Measurements from ENCODE around the gene REC114.
"Not testable (repeated sequence)": the region's sequence is repeated elsewhere in the genome, so short reads cannot be mapped to it uniquely, and the experiment has no call there.

The REC114 gene

DNA sequence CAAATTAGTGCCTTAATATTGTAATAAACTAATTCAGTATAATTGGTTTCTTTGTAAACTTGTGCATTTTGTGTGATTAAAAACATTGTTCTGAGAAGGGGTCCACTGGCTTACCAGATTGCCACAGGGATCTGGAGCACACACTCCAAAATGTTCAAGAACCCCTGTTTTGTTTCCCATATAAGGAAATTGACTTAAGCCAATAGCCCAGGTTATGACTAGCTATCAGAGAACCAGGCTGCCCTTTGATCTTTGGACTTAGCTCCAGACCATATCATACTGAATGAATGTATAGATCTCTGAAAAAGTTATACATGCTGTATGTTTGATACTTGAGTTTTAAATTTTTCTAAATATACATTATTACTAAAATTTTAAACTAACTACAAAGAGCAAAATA, 98.5 kb downstream of the REC114 start:
- Histone ChIP-seq H3K9me3 (no peaks in the 10 kb centered on the region), H3K4me1 (ENCODE audit: control insufficient read depth in 1 of 2, insufficient read depth in 1 of 2, low read depth in 1 of 2, low read length in 1 of 2) (no peaks in the 10 kb centered on the region), H3K27me3 (peaks cover 14% of the 10 kb centered on the region), H3K4me3 (ENCODE audit: low read depth in 1 of 2, low read length in 1 of 2) (no peak overlapping the region), H3K27ac (no peak overlapping the region), H3K36me3 (no peaks in the 10 kb centered on the region)
- no peak for TF ChIP-seq CTCF (IDR thresholded peaks at IDR 0.05)

DNA sequence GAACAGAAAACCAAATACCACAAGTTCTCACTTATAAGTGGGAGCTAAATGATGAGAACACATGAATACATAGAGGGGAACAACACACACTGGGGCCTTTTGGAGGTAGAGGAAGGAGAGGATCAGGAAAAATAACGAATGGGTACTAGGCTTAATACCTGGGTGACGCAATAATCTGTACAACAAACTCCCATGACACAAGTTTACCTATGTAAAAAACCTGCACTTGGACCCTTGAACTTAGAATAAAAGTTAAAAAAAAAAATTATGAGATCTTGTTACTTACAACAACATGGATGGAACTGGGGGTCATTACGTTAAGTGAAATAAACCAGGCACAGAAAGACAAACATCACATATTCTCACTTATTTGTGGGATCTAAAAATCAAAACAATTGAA, 106.0 kb downstream of the REC114 start:
- not testable (repeated sequence) for H3K4me1 ChIP-seq (ENCODE audit: control insufficient read depth in 1 of 2, insufficient read depth in 1 of 2, low read depth in 1 of 2, low read length in 1 of 2); H3K27me3 ChIP-seq; H3K4me3 ChIP-seq (ENCODE audit: low read depth in 1 of 2, low read length in 1 of 2); H3K9me3 ChIP-seq; H3K36me3 ChIP-seq; H3K27ac ChIP-seq

DNA sequence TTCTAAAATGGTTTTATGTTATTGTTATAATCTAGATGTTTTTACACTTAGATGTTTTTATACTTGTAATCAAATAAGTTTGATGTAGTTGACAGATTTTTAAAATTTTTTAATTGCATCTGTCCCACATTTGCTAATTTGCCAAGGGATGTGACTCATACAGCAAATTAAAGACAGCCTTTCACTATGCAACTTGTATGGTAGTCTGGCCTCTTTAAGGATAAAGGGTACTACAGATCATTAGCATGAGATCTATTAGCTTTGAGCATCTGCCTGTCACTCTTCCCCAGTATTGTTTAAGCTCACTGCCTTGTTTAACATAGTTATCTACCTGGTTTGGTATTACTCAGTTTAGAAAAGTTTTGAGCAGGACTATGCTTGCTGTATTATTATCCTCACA, 107.2 kb downstream of the REC114 start:
- H3K36me3 ChIP-seq, result peaks cover 2% of the 10 kb centered on the region
- TF ChIP-seq CTCF (IDR thresholded peaks at IDR 0.05), result no peak
- no peaks in the 10 kb centered on the region for H3K4me1 ChIP-seq (ENCODE audit: control insufficient read depth in 1 of 2, insufficient read depth in 1 of 2, low read depth in 1 of 2, low read length in 1 of 2)
- H3K9me3 ChIP-seq, result no peaks in the 10 kb centered on the region
- H3K4me3 ChIP-seq (ENCODE audit: low read depth in 1 of 2, low read length in 1 of 2), result no peak overlapping the region
- H3K27me3 ChIP-seq, result no peaks in the 10 kb centered on the region
- H3K27ac ChIP-seq, result no peak overlapping the region

DNA sequence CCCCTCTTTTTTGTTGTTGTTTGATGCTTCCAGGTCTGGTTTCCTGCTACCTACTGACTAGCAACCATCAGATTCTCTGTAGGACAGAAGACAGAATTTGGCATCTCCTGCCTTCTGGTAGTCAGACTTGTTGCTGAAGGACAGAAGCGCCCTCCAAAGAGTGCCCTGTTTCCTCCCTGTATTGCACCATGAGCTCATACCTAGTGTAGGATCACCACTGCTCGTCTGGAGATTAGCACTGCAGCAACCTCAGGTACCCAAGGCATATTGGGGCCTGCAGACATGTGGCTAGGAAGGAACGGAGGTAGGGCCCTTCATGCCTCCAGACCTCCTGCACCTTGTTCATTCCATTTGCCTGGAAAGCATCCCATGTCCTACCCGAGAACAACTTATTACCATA, 112.1 kb downstream of the REC114 start:
- Histone ChIP-seq H3K4me1 (ENCODE audit: control insufficient read depth in 1 of 2, insufficient read depth in 1 of 2, low read depth in 1 of 2, low read length in 1 of 2) (no peaks in the 10 kb centered on the region), H3K36me3 (peaks cover 42% of the 10 kb centered on the region), H3K27me3 (no peaks in the 10 kb centered on the region), H3K27ac (no peak overlapping the region), H3K9me3 (no peaks in the 10 kb centered on the region), H3K4me3 (ENCODE audit: low read depth in 1 of 2, low read length in 1 of 2) (no peak overlapping the region)
- no peak for TF ChIP-seq CTCF (IDR thresholded peaks at IDR 0.05)

- Histone ChIP-seq H3K27ac (no peak overlapping the region), H3K9me3 (no peaks in the 10 kb centered on the region), H3K36me3 (peaks cover 71% of the 10 kb centered on the region), H3K4me3 (ENCODE audit: low read depth in 1 of 2, low read length in 1 of 2) (no peak overlapping the region), H3K27me3 (no peaks in the 10 kb centered on the region), H3K4me1 (ENCODE audit: control insufficient read depth in 1 of 2, insufficient read depth in 1 of 2, low read depth in 1 of 2, low read length in 1 of 2) (no peaks in the 10 kb centered on the region)
- no peak for TF ChIP-seq CTCF (IDR thresholded peaks at IDR 0.05)
Measured at GRCh38 chr15:73558529-73558928, 115.6 kb downstream of the REC114 start.

DNA sequence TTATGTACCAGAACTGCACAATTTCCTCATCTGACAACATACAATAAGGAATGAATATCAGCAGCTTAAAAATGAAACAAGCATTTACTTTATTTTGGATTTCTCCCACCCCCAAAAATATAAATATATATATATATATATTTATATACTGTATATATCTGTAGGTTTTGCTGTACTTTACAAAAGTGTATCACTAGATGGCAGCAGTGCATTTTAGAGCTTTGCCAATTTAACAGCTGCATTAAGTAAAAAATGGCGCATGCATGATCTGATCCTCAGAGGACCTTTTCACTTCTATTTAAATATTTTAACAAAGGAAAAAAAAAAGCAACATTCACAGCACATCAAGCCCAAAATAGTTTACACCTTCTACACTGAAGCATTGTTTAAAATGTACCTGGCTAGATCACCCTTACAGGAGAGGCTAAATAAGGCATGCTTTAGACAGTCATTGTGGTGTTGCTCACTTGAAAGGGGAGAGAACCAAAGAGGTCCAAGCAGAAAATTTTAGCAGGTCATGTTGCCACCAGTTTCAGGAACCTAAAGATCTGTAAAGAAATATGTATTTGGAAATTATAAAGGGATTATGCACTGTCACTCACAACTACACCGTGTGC, 117.6 kb downstream of the REC114 start:
- Histone ChIP-seq H3K27me3 (no peaks in the 10 kb centered on the region), H3K9me3 (no peaks in the 10 kb centered on the region), H3K27ac (no peak overlapping the region), H3K4me1 (ENCODE audit: control insufficient read depth in 1 of 2, insufficient read depth in 1 of 2, low read depth in 1 of 2, low read length in 1 of 2) (peaks cover 5 to 7% of the 10 kb centered on the region in 2 experiments), H3K4me3 (ENCODE audit: low read depth in 1 of 2, low read length in 1 of 2) (no peak overlapping the region), H3K36me3 (peaks cover 75% of the 10 kb centered on the region)
- no peak for TF ChIP-seq CTCF (IDR thresholded peaks at IDR 0.05)

Data from neutrophil (primary cell).